ENCODE measurements around the gene DNAH14. TPM values are rescaled to one million over a fixed set of nuclear protein-coding genes. Genes with fewer than 3 reads are reported as not detected.

DNAH14 gene
- total and polyA plus RNA-seq, 9 of the 15 experiments (the other 6 are each of a cell fraction or from before 2014, with no cell fraction given), result 58.4 to 142 (median 98.4) TPM

DNA sequence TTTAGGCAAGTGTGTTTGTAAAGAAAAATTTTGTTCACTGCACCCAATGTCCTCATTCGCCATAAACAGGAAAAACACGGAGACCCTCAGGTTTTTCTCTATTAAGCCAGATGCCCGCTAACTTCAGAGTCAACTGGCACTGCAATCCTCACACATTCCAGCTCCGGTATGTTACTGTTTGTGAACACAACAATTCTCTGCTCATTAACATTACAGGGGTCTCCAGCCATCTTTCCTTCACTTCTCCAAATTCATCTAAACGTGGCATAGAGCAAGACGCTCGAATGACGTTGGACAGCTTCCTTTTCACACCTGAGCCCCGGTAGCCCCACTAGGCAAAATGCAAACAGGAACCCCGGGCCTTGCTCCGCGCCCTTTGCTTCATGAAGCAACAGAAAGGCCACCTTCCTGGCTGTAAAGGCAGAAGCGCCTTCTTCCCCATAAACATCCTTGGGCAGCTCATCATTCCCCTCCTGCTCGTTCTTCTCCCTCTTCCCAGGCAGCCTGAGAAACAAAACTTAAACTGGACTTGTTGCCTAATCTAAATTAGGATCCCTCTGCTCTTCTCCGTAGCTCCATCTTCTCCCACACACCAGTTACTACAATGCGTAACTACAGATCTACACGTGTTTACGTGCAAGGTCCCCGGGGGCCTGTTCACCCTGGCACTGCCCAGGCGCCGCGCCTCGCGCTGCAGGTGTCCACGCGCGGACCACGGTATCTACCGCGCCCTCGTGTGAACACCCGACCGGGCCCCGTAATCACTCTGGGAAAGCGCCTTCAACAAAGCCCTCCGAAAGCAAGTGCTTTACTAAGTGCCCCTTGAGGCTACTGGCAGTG lies 497.1 kb downstream of the DNAH14 start (continued):
- TF ChIP-seq ZNF740 (CRISPR knock-in tag; IDR thresholded peaks at IDR 0.05) (peak; percentile 46; the same call in 1 of the 2 replicates), ZNF740 (tag; IDR thresholded peaks at IDR 0.05) (no peak), MTA2 (IDR thresholded peaks at IDR 0.05; ENCODE audit: low read depth) (0 out of 2 replicates have a peak, but pooled peaks have one; percentile 23), ASH1L (IDR thresholded peaks at IDR 0.05; ENCODE audit: borderline replicate concordance, low read depth, partially characterized antibody) (peak; percentile 18)
- TF ChIP-seq, protein P1, sequence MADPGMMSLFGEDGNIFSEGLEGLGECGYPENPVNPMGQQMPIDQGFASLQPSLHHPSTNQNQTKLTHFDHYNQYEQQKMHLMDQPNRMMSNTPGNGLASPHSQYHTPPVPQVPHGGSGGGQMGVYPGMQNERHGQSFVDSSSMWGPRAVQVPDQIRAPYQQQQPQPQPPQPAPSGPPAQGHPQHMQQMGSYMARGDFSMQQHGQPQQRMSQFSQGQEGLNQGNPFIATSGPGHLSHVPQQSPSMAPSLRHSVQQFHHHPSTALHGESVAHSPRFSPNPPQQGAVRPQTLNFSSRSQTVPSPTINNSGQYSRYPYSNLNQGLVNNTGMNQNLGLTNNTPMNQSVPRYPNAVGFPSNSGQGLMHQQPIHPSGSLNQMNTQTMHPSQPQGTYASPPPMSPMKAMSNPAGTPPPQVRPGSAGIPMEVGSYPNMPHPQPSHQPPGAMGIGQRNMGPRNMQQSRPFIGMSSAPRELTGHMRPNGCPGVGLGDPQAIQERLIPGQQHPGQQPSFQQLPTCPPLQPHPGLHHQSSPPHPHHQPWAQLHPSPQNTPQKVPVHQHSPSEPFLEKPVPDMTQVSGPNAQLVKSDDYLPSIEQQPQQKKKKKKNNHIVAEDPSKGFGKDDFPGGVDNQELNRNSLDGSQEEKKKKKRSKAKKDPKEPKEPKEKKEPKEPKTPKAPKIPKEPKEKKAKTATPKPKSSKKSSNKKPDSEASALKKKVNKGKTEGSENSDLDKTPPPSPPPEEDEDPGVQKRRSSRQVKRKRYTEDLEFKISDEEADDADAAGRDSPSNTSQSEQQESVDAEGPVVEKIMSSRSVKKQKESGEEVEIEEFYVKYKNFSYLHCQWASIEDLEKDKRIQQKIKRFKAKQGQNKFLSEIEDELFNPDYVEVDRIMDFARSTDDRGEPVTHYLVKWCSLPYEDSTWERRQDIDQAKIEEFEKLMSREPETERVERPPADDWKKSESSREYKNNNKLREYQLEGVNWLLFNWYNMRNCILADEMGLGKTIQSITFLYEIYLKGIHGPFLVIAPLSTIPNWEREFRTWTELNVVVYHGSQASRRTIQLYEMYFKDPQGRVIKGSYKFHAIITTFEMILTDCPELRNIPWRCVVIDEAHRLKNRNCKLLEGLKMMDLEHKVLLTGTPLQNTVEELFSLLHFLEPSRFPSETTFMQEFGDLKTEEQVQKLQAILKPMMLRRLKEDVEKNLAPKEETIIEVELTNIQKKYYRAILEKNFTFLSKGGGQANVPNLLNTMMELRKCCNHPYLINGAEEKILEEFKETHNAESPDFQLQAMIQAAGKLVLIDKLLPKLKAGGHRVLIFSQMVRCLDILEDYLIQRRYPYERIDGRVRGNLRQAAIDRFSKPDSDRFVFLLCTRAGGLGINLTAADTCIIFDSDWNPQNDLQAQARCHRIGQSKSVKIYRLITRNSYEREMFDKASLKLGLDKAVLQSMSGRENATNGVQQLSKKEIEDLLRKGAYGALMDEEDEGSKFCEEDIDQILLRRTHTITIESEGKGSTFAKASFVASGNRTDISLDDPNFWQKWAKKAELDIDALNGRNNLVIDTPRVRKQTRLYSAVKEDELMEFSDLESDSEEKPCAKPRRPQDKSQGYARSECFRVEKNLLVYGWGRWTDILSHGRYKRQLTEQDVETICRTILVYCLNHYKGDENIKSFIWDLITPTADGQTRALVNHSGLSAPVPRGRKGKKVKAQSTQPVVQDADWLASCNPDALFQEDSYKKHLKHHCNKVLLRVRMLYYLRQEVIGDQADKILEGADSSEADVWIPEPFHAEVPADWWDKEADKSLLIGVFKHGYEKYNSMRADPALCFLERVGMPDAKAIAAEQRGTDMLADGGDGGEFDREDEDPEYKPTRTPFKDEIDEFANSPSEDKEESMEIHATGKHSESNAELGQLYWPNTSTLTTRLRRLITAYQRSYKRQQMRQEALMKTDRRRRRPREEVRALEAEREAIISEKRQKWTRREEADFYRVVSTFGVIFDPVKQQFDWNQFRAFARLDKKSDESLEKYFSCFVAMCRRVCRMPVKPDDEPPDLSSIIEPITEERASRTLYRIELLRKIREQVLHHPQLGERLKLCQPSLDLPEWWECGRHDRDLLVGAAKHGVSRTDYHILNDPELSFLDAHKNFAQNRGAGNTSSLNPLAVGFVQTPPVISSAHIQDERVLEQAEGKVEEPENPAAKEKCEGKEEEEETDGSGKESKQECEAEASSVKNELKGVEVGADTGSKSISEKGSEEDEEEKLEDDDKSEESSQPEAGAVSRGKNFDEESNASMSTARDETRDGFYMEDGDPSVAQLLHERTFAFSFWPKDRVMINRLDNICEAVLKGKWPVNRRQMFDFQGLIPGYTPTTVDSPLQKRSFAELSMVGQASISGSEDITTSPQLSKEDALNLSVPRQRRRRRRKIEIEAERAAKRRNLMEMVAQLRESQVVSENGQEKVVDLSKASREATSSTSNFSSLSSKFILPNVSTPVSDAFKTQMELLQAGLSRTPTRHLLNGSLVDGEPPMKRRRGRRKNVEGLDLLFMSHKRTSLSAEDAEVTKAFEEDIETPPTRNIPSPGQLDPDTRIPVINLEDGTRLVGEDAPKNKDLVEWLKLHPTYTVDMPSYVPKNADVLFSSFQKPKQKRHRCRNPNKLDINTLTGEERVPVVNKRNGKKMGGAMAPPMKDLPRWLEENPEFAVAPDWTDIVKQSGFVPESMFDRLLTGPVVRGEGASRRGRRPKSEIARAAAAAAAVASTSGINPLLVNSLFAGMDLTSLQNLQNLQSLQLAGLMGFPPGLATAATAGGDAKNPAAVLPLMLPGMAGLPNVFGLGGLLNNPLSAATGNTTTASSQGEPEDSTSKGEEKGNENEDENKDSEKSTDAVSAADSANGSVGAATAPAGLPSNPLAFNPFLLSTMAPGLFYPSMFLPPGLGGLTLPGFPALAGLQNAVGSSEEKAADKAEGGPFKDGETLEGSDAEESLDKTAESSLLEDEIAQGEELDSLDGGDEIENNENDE (IDR thresholded peaks at IDR 0.05; ENCODE audit: low read depth, low read length), result peak; percentile 93

Measured in K562 (cell line).